ENCODE data around the gene ENO4.

Gene ENO4

DNA sequence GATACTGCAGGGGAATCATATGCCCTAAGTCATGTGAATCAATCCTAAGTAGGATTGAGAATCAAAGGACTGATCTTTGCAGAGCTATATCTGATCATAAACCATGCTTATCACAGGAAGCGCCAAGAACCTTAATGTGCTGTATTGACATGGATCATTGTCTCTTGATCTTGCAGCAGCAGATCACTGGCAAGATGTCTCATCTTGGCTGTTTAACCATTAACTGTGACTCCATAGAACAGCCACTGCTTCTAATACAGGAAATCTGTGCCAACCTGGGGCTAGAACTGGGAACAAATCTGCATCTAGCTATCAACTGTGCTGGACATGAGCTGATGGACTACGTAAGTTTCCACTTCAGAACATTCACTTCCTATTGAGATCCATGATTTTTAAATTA, 21.6 kb downstream of the ENO4 start:
- no peak for DNase-seq

- DNase-seq: no peak
Observed at GRCh38 chr10:116873134-116873533, 23.8 kb downstream of the ENO4 start.

DNA sequence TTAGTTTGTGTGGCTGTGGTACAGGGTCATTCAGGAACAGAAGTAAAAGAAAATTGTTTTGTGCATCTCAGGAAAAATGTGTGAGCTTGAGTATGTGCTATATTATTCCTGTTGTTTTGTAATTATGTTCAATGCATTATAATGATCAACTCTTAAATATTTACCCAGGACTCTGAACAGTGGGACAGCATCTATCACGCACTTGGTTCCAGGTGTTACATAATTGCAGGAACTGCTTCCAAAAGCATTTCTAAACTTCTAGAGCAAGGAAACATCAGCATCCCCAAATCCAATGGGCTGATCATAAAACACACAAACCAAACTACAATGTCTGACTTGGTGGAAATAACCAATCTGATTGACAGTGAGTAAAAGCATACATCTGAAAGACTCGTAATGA, 26.6 kb downstream of the ENO4 start:
- no peak for DNase-seq

GRCh38 chr10:116877391-116877790, 28.1 kb downstream of the ENO4 start:
- no peak for DNase-seq

DNA sequence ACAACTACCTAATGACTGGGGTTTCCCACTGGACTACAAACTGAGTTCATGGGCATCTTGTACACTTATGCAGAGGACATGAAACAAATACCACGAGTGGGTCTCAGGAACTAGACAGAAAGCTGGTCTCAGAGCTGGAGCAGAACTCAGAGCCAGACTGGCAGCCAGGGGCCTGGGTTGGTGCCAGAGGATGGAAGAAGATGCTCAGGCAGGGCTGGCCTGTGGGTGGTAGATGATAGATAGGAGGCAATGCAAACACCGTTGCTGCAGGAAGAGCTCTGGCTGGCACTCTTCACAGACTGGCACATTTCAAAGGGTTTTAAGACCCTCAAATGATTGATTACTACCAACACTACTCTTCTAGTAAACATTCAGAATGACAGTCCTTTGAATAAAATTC, 28.8 kb downstream of the ENO4 start:
- DNase-seq: no peak

- no peak for DNase-seq
Observed at GRCh38 chr10:116879817-116880216, 30.5 kb downstream of the ENO4 start.

GRCh38 chr10:116880716-116881482, 31.6 kb downstream of the ENO4 start:
- DNase-seq: no peak

- DNase-seq: no peak
Observed at GRCh38 chr10:116882639-116883038, 33.3 kb downstream of the ENO4 start.

- DNase-seq: no peak
Observed at GRCh38 chr10:116886772-116887171, 37.5 kb downstream of the ENO4 start.

GRCh38 chr10:116888380-116889055, 39.2 kb downstream of the ENO4 start:
- peak; percentile 80 for DNase-seq

DNA sequence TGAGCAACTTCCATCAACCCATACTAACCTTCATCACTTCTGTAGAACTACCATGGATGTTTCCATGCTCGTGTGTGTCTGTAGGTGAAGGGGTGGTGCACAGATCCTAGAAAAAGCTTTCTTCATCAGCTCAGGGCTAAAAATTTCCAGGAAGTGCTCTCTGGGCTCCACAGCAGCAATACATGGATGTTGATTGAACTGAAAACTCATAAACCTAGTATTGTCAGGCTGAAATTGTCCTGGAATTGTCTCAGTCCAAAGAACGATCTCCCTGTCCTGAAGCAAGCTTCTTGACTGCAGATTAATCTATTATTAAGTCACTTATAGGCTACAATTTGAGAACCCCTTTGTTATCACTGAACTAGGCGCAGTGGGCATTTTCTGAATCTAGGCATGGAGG, 39.8 kb downstream of the ENO4 start:
- no peak for DNase-seq

DNA sequence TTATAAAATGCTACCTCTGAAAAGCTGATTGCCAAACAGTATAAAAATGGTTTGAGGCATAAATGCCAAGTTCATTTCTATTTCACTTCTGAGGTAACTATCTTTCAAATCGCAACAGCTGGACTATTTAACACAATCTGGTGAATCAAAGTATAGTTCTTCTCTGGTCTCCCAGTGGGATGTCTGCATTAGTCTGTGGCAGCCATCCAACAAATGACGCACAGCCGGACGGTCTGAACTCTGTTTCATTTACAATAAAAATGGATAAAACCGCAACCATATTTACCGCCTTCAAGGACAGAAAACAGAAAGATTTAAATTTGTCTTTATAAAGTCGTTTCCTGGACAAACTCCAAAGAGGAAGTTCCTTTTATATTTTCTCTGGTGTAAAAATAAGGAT, 41.9 kb downstream of the ENO4 start:
- DNase-seq: peak; percentile 87

DNA sequence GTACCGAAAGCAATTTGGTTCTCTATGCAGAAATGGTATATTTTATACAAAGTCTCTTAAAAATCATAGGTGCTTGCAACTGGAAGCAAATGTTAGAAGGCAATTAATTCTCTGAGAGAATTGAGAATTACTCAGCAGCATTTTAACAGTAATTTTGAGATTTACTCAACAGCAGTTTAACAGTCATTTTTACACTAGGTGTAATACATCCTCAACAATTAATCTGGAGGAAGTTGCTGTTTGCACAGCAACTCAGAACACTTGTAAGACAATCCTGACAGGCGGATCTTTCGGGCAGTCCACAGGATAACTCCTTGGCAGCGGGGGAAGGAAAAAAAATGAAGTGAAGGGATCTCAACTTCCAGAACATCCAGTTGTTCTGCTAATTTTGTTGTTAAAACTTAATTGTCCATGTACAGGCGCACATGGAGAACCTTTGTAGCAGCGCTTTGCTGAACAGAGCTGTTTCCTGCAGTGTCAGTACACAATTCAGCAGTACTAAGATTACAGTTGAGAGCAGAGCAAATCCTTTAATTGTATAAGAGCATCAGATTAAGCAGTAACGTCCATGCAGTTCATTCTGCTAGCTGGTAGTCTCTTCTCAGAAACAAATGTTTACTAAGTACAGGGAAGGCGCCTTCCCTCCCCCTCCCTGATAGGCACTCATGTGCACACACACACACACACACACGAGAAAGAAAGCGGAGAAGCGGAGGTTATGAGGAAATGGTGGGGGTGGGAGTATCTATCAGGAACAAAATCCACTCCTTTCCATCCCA, 43.8 kb downstream of the ENO4 start:
- DNase-seq: no peak

DNA sequence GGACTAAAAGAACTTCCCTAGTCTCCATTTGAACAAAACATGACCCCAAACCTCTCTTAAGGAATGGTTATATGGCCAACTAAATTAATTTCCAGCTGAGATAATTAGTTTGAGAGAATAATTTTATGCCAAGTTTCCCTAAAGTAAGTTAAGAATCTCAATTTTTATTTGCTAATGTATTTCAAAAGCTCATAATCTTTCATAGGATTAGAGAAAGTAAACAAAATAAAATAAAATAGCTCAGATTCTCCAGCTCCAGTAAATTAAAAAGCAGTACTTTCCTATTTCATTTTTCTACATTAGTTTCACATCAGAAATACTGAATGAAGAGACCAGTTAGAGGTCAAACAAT, 44.4 kb downstream of the ENO4 start:
- DNase-seq: no peak

DNA sequence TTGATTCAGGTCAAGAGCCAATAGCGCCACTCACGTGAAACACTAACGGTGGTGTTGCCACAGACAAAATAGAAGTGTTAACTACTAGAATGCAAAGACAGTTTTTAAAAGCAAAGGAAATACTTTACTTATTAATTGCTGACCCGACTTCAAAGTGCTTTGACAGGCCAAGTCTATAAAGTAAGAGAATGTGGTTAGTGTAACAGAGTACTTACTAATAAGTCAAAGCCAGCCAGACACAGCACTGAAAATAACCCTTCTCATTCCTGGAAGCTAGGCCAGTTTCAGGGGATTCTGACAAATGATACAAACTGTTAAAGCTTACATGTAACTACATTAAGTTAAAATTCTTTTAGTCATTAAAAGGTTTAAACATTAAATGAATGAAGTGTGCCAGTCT, 50.3 kb downstream of the ENO4 start:
- DNase-seq: no peak

- DNase-seq: no peak
Observed at GRCh38 chr10:116905845-116906210, 56.5 kb downstream of the ENO4 start.

- DNase-seq: no peak
Observed at GRCh38 chr10:116907245-116907987, 58.1 kb downstream of the ENO4 start.

DNA sequence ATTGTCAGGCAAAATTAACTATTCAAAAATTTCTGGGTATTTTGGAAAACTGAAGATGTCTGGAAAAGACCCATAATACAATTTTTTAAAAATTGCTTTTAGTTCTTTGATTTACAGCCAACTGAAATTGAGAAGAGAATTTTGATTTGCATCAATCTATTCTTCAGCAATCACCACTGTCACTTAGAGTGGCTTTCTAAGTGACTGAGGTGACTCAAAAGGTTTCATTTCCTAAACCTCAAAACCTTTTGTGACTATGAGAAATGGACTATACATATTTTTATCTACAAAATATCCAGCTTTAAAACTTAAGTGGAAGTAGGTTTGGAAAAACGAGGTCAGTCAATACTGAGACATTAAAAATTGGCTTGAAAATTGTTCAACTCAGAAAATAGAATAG, 60.0 kb downstream of the ENO4 start:
- no peak for DNase-seq

- DNase-seq: no peak
Observed at GRCh38 chr10:116910910-116911309, 61.6 kb downstream of the ENO4 start.

DNA sequence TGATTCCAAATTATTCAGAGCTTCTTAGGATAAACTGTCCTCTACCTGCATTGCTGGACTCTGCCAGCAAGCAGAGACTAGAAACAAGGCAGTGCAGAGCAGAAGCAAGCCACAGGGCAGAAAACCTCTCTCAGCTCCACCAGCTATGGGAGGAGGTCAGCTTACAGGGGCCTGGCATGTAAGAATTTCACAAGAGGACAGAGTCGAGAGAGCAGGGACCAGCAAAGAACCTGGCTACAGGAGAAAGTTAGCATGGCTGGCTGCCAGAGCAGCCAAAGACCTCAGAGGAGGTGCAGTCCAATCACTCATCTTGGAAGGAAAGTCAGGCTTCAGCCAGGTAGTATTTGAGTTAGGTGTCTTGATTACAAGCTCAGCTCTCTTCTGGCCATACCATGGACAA, 62.9 kb downstream of the ENO4 start:
- no peak for DNase-seq

- DNase-seq: no peak
Observed at GRCh38 chr10:116913695-116914094, 64.4 kb downstream of the ENO4 start.

- no peak for DNase-seq
Observed at GRCh38 chr10:116915340-116915739, 66.0 kb downstream of the ENO4 start.

DNA sequence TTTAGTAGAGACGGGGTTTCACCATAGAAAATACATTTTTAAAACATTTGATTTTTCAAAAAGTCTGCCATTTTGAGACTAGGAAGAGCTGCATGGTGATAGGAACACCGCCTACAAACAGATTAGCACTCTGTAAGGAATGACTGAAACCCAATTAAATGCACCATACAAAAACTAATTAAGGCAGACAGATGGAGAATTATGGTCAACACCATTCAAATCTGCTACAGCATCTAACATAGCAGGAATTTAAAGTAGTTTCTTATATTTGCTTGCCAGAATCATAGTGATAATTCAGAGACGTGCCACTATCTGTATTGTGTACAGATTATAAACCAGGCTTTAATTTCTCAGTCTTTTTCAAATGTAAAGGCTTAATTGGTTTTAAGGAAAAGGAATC, 68.2 kb downstream of the ENO4 start:
- DNase-seq: no peak

Data from HCEC 1CT (cell line).